GM12801 (cell line): ENCODE data around the gene RALGAPB.

Experiments used
- CTCF ChIP-seq: IDR thresholded peaks from one replicate; pipeline ENCODE4 v1.5.1; 2011; ENCODE audit warnings: control low read depth; ENCODE audit not compliant: insufficient read length; ENCODE audit errors: extremely low read depth

RALGAPB gene

GRCh38 chr20:38430679-38431325, 41.8 kb upstream of the RALGAPB start:
- no peak for TF ChIP-seq CTCF

GRCh38 chr20:38432292-38432691, 40.4 kb upstream of the RALGAPB start:
- no peak for TF ChIP-seq CTCF

- TF ChIP-seq CTCF = no peak
Measured at GRCh38 chr20:38433304-38433972, 39.2 kb upstream of the RALGAPB start.

- TF ChIP-seq CTCF = no peak
Measured at GRCh38 chr20:38434301-38434741, 38.3 kb upstream of the RALGAPB start.

GRCh38 chr20:38434770-38435554, 37.7 kb upstream of the RALGAPB start, which contains the start of gene SNHG17:
TSS of gene SNHG17 (minus strand) at chr20:38435328.
- TF ChIP-seq CTCF = peak; percentile 100

- no peak for TF ChIP-seq CTCF
Measured at GRCh38 chr20:38435555-38435939, 37.1 kb upstream of the RALGAPB start.

GRCh38 chr20:38437796-38438195, 34.8 kb upstream of the RALGAPB start:
- no peak for TF ChIP-seq CTCF
